Natural killer cell treated with Interleukin-12 subunit alpha and Interleukin-12 subunit beta and Interleukin-15 and Interleukin-18, amount 100 ng/mL, for 72 hours (primary cell): ENCODE measurements around the gene CBR1. TPM values are rescaled to one million over a fixed set of nuclear protein-coding genes. Genes with fewer than 3 reads are reported as not detected.

ENCODE experiments used
- ATAC-seq, 2 donors: fragments of 150-1000 bp; cut with Tn5 transposase in 1 of 2; sonication (Bioruptor Pico), chemical (Tn5 transposase) in 1 of 2; 2 replicates each; pipeline ENCODE4 v1.10.0; 2021
- DNase-seq: peaks from one replicate; pipeline ENCODE4 v3.0.0; 2022; ENCODE audit warnings: low spot score
- H3K27ac Mint-ChIP-seq, 2 donors: 1 replicate in 1 of 2; 2 replicates in 1 of 2; pipeline ENCODE4 v1.8.0; 2022; ENCODE audit warnings: mixed read lengths in 2 of 2, mild to moderate bottlenecking in 1 of 2, moderate library complexity in 1 of 2
- H3K27me3 Mint-ChIP-seq, 2 donors: 1 replicate in 1 of 2; 2 replicates in 1 of 2; pipeline ENCODE4 v1.8.0; 2022; ENCODE audit warnings: mixed read lengths in 2 of 2
- H3K36me3 Mint-ChIP-seq: one replicate; pipeline ENCODE4 v1.8.0; 2022; ENCODE audit warnings: mixed read lengths
- H3K4me1 Mint-ChIP-seq, 2 donors: 1 replicate in 1 of 2; 2 replicates in 1 of 2; pipeline ENCODE4 v1.8.0; 2022; ENCODE audit warnings: low read depth in 2 of 2, mixed read lengths in 2 of 2, mild to moderate bottlenecking in 1 of 2
- H3K4me3 Mint-ChIP-seq: one replicate; pipeline ENCODE4 v1.8.0; 2022; ENCODE audit warnings: mixed read lengths
- H3K9me3 Mint-ChIP-seq: 2 replicates; pipeline ENCODE4 v1.8.0; 2022; ENCODE audit warnings: mixed read lengths
- total RNA-seq, 2 donors: library from RNA; stranded (reverse); gene quantifications; one replicate each; pipeline ENCODE4 v1.2.3, GENCODE V29; 2022

The CBR1 gene
- total RNA-seq: 10 to 100 TPM; 34.2 to 43.3 TPM

DNA sequence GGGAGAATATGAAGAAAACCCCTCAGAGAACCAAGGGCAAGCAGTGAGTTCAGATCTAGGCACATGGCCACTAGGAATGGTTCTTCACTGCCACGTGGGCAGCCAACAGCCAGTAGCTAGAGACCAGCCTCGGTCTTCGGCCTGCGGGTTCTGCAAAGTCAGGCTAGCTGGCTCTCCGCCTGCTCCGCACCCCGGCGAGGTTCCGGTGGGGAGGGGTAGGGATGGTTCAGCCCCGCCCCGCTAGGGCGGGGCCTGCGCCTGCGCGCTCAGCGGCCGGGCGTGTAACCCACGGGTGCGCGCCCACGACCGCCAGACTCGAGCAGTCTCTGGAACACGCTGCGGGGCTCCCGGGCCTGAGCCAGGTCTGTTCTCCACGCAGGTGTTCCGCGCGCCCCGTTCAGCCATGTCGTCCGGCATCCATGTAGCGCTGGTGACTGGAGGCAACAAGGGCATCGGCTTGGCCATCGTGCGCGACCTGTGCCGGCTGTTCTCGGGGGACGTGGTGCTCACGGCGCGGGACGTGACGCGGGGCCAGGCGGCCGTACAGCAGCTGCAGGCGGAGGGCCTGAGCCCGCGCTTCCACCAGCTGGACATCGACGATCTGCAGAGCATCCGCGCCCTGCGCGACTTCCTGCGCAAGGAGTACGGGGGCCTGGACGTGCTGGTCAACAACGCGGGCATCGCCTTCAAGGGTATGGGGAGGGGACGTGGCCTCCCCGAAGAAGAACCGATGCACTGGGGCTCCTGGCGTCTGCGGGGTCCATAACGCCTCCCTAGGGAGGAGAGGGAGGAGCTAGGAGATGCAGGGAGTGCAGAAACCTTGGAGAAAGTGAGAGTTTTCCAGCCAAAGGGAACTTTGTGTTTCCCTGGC, at the start of gene CBR1:
CBR1 (plus strand) TSS at position 312 of the 871 bp plus-strand sequence; CDS start at position 404, 92 bp downstream.
- DNase-seq: peak; percentile 95
- peaks cover 21% of the 10 kb centered on the region for H3K36me3 Mint-ChIP-seq
- H3K9me3 Mint-ChIP-seq: peaks cover 4% of the 10 kb centered on the region
- H3K4me3 Mint-ChIP-seq: peak within 1 kb of the TSS; percentile 73
- H3K4me1 Mint-ChIP-seq: peaks cover 29 to 40% of the 10 kb centered on the region in 2 donors
- H3K27ac Mint-ChIP-seq: peak within 1 kb of the TSS; percentile 72 to 76
- ATAC-seq: peak; percentile 100
- H3K27me3 Mint-ChIP-seq: no peaks in the 10 kb centered on the region

GRCh38 chr21:36021251-36021837, 48.5 kb upstream of the CBR1 start:
- no peak for DNase-seq
- H3K27me3 Mint-ChIP-seq: no peaks in the 10 kb centered on the region
- H3K4me3 Mint-ChIP-seq: no peak overlapping the region
- H3K36me3 Mint-ChIP-seq: no peaks in the 10 kb centered on the region
- H3K27ac Mint-ChIP-seq: no peak overlapping the region
- H3K4me1 Mint-ChIP-seq: no peaks in the 10 kb centered on the region
- H3K9me3 Mint-ChIP-seq: no peaks in the 10 kb centered on the region
- no peak for ATAC-seq

GRCh38 chr21:36022427-36023091, 47.3 kb upstream of the CBR1 start:
- no peak overlapping the region for H3K4me3 Mint-ChIP-seq
- no peaks in the 10 kb centered on the region for H3K36me3 Mint-ChIP-seq
- no peaks in the 10 kb centered on the region for H3K4me1 Mint-ChIP-seq
- H3K9me3 Mint-ChIP-seq: no peaks in the 10 kb centered on the region
- H3K27ac Mint-ChIP-seq: no peak overlapping the region
- no peaks in the 10 kb centered on the region for H3K27me3 Mint-ChIP-seq
- ATAC-seq: no peak
- no peak for DNase-seq

- H3K27ac Mint-ChIP-seq: no peak overlapping the region
- H3K4me1 Mint-ChIP-seq: no peaks in the 10 kb centered on the region
- H3K36me3 Mint-ChIP-seq: no peaks in the 10 kb centered on the region
- no peaks in the 10 kb centered on the region for H3K9me3 Mint-ChIP-seq
- DNase-seq (no peak), ATAC-seq (no peak)
- H3K4me3 Mint-ChIP-seq: no peak overlapping the region
- no peaks in the 10 kb centered on the region for H3K27me3 Mint-ChIP-seq
Observed at GRCh38 chr21:36023092-36023480, 46.7 kb upstream of the CBR1 start.

DNA sequence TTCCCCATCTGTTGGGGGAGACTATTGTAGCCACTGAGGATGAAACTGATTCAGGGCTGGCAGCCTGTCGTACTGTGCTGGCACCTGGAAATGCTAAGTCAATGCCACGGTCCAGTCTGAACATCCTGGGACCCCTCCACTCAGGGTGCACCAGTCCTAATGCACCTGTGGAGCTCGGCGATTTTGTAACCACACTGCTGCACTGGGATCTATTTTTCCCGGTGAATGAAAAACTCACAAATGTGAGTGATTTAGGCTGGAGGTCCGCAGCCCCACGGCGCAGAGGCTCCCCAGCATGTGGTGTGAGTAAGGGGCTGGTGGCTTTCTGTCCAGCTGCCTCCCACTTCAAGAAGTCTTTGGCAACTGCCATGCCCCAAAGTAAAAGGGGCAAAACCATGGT, 45.0 kb upstream of the CBR1 start:
- H3K4me1 Mint-ChIP-seq: peaks cover 5 to 6% of the 10 kb centered on the region in 2 donors
- no peaks in the 10 kb centered on the region for H3K9me3 Mint-ChIP-seq
- H3K4me3 Mint-ChIP-seq: no peak overlapping the region
- ATAC-seq: no peak
- no peak overlapping the region for H3K27ac Mint-ChIP-seq
- no peak for DNase-seq
- no peaks in the 10 kb centered on the region for H3K36me3 Mint-ChIP-seq
- no peaks in the 10 kb centered on the region for H3K27me3 Mint-ChIP-seq

DNA sequence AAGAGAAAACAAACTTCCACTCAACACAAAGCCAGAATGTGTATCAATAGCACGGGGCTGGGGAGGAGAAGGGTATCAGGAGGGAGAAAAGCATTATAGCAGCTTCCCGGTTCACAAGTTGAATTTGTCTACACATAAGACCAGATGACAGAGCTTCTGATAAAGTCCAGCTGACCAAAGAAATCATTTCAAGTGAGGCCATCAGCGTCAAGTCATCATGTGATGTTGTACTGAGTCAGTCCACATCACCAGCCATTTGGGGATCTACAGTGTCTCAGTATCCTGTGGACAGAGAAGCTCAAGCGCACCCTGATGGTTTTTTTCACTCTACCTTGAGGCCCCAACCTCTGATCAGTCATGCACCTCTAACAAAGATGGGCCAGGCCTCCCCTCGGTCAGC, 42.5 kb upstream of the CBR1 start:
- Mint-ChIP-seq H3K36me3 (no peaks in the 10 kb centered on the region), H3K9me3 (no peaks in the 10 kb centered on the region), H3K4me3 (no peak overlapping the region), H3K27me3 (no peaks in the 10 kb centered on the region), H3K27ac (no peak overlapping the region), H3K4me1 (peaks cover 5 to 6% of the 10 kb centered on the region in 2 donors)
- DNase-seq (no peak), ATAC-seq (no peak)

- H3K4me1 Mint-ChIP-seq: peaks cover 5 to 6% of the 10 kb centered on the region in 2 donors
- peak; percentile 78 to 86 for ATAC-seq
- H3K4me3 Mint-ChIP-seq: no peak overlapping the region
- H3K27me3 Mint-ChIP-seq: no peaks in the 10 kb centered on the region
- H3K27ac Mint-ChIP-seq: no peak overlapping the region
- H3K36me3 Mint-ChIP-seq: no peaks in the 10 kb centered on the region
- no peaks in the 10 kb centered on the region for H3K9me3 Mint-ChIP-seq
- peak; percentile 83 for DNase-seq
Observed at GRCh38 chr21:36028127-36029069, 41.4 kb upstream of the CBR1 start.

DNA sequence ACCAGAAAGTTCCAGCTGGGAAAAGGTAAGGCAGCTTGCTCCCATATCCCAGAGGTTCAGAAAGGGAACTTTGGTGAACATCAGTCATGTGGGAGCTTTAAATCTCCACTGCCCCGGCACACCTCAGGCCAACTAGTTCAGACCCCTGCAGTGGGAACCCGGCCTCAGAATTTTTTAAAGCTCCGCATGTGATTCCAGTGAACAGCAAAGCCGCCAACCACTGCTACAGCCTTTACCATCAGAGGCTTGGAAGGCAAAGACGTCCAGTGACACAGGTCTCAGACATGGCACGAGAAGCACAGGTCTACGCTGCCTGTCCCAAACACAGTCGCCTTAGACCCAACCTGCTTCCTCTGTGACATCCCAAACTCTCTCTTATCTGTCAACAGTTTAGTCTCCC, 40.5 kb upstream of the CBR1 start:
- H3K4me3 Mint-ChIP-seq: no peak overlapping the region
- ATAC-seq: no peak
- no peak overlapping the region for H3K27ac Mint-ChIP-seq
- no peak for DNase-seq
- H3K9me3 Mint-ChIP-seq: no peaks in the 10 kb centered on the region
- no peaks in the 10 kb centered on the region for H3K36me3 Mint-ChIP-seq
- no peaks in the 10 kb centered on the region for H3K27me3 Mint-ChIP-seq
- peaks cover 5 to 6% of the 10 kb centered on the region in 2 donors for H3K4me1 Mint-ChIP-seq

GRCh38 chr21:36030581-36031189, 39.1 kb upstream of the CBR1 start:
- H3K9me3 Mint-ChIP-seq: no peaks in the 10 kb centered on the region
- H3K36me3 Mint-ChIP-seq: no peaks in the 10 kb centered on the region
- DNase-seq (no peak), ATAC-seq (no peak)
- H3K4me1 Mint-ChIP-seq: peaks cover 5 to 6% of the 10 kb centered on the region in 2 donors
- no peak overlapping the region for H3K27ac Mint-ChIP-seq
- H3K4me3 Mint-ChIP-seq: no peak overlapping the region
- no peaks in the 10 kb centered on the region for H3K27me3 Mint-ChIP-seq

DNA sequence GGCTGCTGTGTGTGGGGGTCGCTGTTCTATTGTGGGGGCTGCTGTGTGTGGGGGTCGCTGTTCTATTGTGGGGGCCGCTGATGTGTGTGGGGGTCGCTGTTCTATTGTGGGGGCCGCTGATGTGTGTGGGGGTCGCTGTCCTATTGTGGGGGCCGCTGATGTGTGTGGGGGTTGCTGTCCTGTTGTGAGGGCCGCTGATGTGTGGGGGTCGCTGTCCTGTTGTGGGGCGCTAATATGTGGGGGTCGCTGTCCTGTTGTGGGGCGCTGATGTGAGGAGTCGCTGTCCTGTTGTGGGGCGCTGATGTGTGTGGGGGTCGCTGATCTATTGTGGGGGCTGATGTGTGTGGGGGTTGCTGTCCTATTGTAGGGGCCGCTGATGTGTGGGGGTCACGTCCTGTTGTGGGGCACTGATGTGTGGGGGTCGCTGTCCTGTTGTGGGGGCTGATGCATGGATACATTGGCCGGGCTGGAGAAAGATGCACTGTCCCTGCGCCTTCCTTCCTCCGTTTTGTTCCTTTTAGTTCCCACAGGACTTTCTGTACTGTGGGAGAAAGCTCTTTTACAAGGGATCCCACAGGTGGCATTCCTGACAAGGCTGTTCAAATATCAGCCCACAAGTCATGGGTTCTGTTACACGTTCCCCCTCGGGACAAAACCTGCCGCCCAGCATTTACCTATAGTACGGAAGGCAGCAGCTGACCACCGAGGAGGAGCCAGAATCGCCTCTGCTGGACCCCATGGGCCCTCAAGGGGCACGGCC, 37.0 kb upstream of the CBR1 start:
- peaks cover 9% of the 10 kb centered on the region for H3K36me3 Mint-ChIP-seq
- no peak overlapping the region for H3K4me3 Mint-ChIP-seq
- H3K4me1 Mint-ChIP-seq: peaks cover 5 to 6% of the 10 kb centered on the region in 2 donors
- no peaks in the 10 kb centered on the region for H3K27me3 Mint-ChIP-seq
- DNase-seq (no peak), ATAC-seq (no peak)
- no peaks in the 10 kb centered on the region for H3K9me3 Mint-ChIP-seq
- no peak overlapping the region for H3K27ac Mint-ChIP-seq

DNA sequence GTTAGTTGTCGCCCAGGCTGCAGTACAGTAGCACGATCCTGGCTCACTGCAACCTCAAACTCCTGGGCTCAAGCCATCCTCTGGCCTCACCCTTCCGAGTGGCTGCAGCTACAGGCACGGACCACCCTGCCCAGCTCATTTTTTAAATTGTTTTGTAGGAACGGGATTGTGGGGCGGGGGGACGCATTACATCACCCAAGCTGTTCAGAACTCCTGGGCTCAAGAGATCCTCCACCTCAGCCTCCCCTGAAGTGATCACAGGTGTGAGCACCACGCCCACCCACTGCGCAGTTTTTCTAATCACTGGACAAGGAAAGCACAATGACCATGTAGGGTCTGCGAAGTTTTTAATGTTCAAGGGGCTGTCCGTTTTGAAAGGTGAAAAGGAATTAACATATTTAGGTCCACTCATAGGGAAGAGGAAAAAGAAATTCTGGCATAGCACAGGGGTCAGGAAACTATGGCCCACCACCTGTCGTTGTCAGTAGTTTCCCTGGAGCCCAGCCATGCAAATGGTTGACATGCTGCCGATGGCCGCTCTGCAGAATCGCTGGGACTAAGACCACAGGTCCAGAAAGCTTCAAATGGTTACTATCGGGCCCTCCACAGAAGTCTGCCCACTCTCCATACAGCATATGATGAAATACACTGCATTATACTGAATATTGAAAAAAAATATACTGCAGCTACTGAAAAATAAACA, 35.5 kb upstream of the CBR1 start:
- DNase-seq (no peak), ATAC-seq (no peak)
- Mint-ChIP-seq H3K9me3 (no peaks in the 10 kb centered on the region), H3K4me1 (no peaks in the 10 kb centered on the region), H3K27me3 (no peaks in the 10 kb centered on the region), H3K4me3 (no peak overlapping the region), H3K27ac (no peak overlapping the region), H3K36me3 (peaks cover 22% of the 10 kb centered on the region)

DNA sequence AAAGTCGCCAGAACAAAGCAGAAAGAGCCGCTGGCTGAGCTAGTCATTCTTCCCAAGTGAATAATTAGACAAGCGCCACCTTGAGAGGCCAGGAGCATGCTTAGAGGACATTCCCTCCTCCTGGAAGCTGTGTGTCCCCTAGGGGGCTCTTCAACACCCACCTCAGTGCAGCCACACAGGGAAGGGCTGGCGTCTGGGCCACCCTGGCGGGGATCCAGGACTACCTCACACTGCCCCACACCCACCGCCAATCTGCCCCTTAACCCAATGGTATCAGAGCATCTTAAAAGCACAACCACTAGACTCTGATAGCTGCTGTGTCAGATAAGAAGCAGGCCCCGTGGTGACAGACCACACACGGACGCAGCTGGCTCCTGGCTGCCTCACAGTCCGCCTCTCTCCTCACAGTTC, 34.4 kb upstream of the CBR1 start:
- H3K36me3 Mint-ChIP-seq: peaks cover 24% of the 10 kb centered on the region
- no peaks in the 10 kb centered on the region for H3K9me3 Mint-ChIP-seq
- H3K4me1 Mint-ChIP-seq: no peaks in the 10 kb centered on the region
- no peaks in the 10 kb centered on the region for H3K27me3 Mint-ChIP-seq
- DNase-seq (no peak), ATAC-seq (no peak)
- no peak overlapping the region for H3K4me3 Mint-ChIP-seq
- no peak overlapping the region for H3K27ac Mint-ChIP-seq
